SJSA1 (cell line): ENCODE data around the gene DDX17. TPM values are rescaled to one million over a fixed set of nuclear protein-coding genes. Genes with fewer than 3 reads are reported as not detected.

ENCODE experiments used
- DNase-seq, 2 experiments: peaks; one replicate each; pipeline ENCODE4 v3.0.0-alpha.2; 2015 to 2020; ENCODE audit warnings: low spot score in 2 of 2, low read depth in 1 of 2
- H3K27ac ChIP-seq: fragments of 250-450 bp; sonication (Bioruptor Pico); 2 replicates; pipeline ENCODE4 v1.5.1; 2020; ENCODE audit warnings: mild to moderate bottlenecking, moderate library complexity
- H3K27me3 ChIP-seq: fragments of 250-450 bp; sonication (Bioruptor Pico); replicated peaks from 2 replicates; pipeline ENCODE4 v1.5.1; 2020; ENCODE audit warnings: mild to moderate bottlenecking, moderate library complexity
- H3K36me3 ChIP-seq: fragments of 250-450 bp; sonication (Bioruptor Pico); 2 replicates; pipeline ENCODE4 v1.5.1; 2020; ENCODE audit warnings: mild to moderate bottlenecking
- H3K4me1 ChIP-seq: fragments of 250-450 bp; sonication (Bioruptor Pico); replicated peaks from 2 replicates; pipeline ENCODE4 v1.6.1; 2021; ENCODE audit warnings: mild to moderate bottlenecking
- H3K4me3 ChIP-seq: fragments of 250-450 bp; sonication (Bioruptor Pico); 2 replicates; pipeline ENCODE4 v1.5.1; 2020; ENCODE audit warnings: mild to moderate bottlenecking
- H3K9me3 ChIP-seq: fragments of 250-450 bp; sonication (Bioruptor Pico); replicated peaks from 2 replicates; pipeline ENCODE4 v1.5.1; 2020; ENCODE audit warnings: mild to moderate bottlenecking
- total RNA-seq: library from RNA; depleted of rRNA; stranded (reverse); fragments of >200 nt; shearing (Covaris generic); gene quantifications from 2 replicates; pipeline ENCODE4 v1.2.3, GENCODE V29; 2014; rRNA removed

The DDX17 gene
- total RNA-seq: 277 and 362 TPM in 2 replicates

- H3K27ac ChIP-seq: peak within 1 kb of the TSS; percentile 99
- H3K4me1 ChIP-seq: peaks cover 20% of the 10 kb centered on the region
- no peaks in the 10 kb centered on the region for H3K9me3 ChIP-seq
- peaks cover 48% of the 10 kb centered on the region for H3K36me3 ChIP-seq
- H3K27me3 ChIP-seq: no peaks in the 10 kb centered on the region
- peak within 1 kb of the TSS; percentile 92 for H3K4me3 ChIP-seq
- DNase-seq: peak; percentile 93 to 99
Measured at GRCh38 chr22:38506118-38506962, at the start of gene DDX17. Gene DDX17 (minus strand): TSS chr22:38506311.

- 0 out of 2 replicates have a peak, but pooled peaks cover 3% of the 10 kb centered on the region for H3K27me3 ChIP-seq
- no peak overlapping the region for H3K4me3 ChIP-seq
- H3K4me1 ChIP-seq: no peaks in the 10 kb centered on the region
- H3K36me3 ChIP-seq: no peaks in the 10 kb centered on the region
- H3K27ac ChIP-seq: no peak overlapping the region
- DNase-seq: no peak
- no peaks in the 10 kb centered on the region for H3K9me3 ChIP-seq
Measured at GRCh38 chr22:38554281-38554680, 48.2 kb upstream of the DDX17 start.

- Histone ChIP-seq H3K27ac (no peak overlapping the region), H3K27me3 (no peaks in the 10 kb centered on the region), H3K9me3 (no peaks in the 10 kb centered on the region), H3K4me3 (no peak overlapping the region), H3K4me1 (no peaks in the 10 kb centered on the region), H3K36me3 (no peaks in the 10 kb centered on the region)
- no peak for DNase-seq
Measured at GRCh38 chr22:38549101-38549894, 43.2 kb upstream of the DDX17 start.

- Histone ChIP-seq H3K36me3 (no peaks in the 10 kb centered on the region), H3K27me3 (no peaks in the 10 kb centered on the region), H3K4me3 (no peak overlapping the region), H3K4me1 (no peaks in the 10 kb centered on the region), H3K27ac (no peak overlapping the region), H3K9me3 (0 out of 2 replicates have a peak, but pooled peaks cover 9% of the 10 kb centered on the region)
- no peak for DNase-seq
Measured at GRCh38 chr22:38540701-38541100, 34.6 kb upstream of the DDX17 start.

GRCh38 chr22:38531251-38531938 lies 25.3 kb upstream of the DDX17 start:
- no peaks in the 10 kb centered on the region for H3K9me3 ChIP-seq
- no peak for DNase-seq
- H3K36me3 ChIP-seq: no peaks in the 10 kb centered on the region
- H3K4me1 ChIP-seq: peaks cover 5% of the 10 kb centered on the region
- H3K27me3 ChIP-seq: peaks cover 10% of the 10 kb centered on the region; the same call in 1 of the 2 replicates
- H3K27ac ChIP-seq: no peak overlapping the region
- no peak overlapping the region for H3K4me3 ChIP-seq

- Histone ChIP-seq H3K9me3 (no peaks in the 10 kb centered on the region), H3K4me1 (no peaks in the 10 kb centered on the region), H3K4me3 (no peak overlapping the region), H3K27ac (no peak overlapping the region), H3K36me3 (no peaks in the 10 kb centered on the region), H3K27me3 (peaks cover 35% of the 10 kb centered on the region)
- DNase-seq: no peak
Measured at GRCh38 chr22:38524429-38524828, 18.3 kb upstream of the DDX17 start.

GRCh38 chr22:38523479-38523878 lies 17.4 kb upstream of the DDX17 start:
- no peaks in the 10 kb centered on the region for H3K9me3 ChIP-seq
- no peak overlapping the region for H3K4me3 ChIP-seq
- no peak overlapping the region for H3K27ac ChIP-seq
- H3K4me1 ChIP-seq: no peaks in the 10 kb centered on the region
- no peaks in the 10 kb centered on the region for H3K36me3 ChIP-seq
- DNase-seq: no peak
- H3K27me3 ChIP-seq: peaks cover 38% of the 10 kb centered on the region

- Histone ChIP-seq H3K36me3 (no peaks in the 10 kb centered on the region), H3K27ac (no peak overlapping the region)
- no peak for DNase-seq
Measured at GRCh38 chr22:38523029-38523428, 16.9 kb upstream of the DDX17 start.

GRCh38 chr22:38519453-38520250 lies 13.5 kb upstream of the DDX17 start:
- H3K9me3 ChIP-seq: no peaks in the 10 kb centered on the region
- H3K27me3 ChIP-seq: peaks cover 24% of the 10 kb centered on the region
- no peaks in the 10 kb centered on the region for H3K4me1 ChIP-seq
- no peak for DNase-seq
- no peak overlapping the region for H3K4me3 ChIP-seq
- H3K27ac ChIP-seq: no peak overlapping the region
- no peaks in the 10 kb centered on the region for H3K36me3 ChIP-seq

More at GRCh38 chr22:38523029-38523428, 16.9 kb upstream of the DDX17 start:
- Histone ChIP-seq H3K9me3 (no peaks in the 10 kb centered on the region), H3K4me3 (no peak overlapping the region), H3K4me1 (no peaks in the 10 kb centered on the region), H3K27me3 (peaks cover 35% of the 10 kb centered on the region)

- peaks cover 15% of the 10 kb centered on the region for H3K27me3 ChIP-seq
- no peak overlapping the region for H3K4me3 ChIP-seq
Measured at GRCh38 chr22:38518620-38519019, 12.5 kb upstream of the DDX17 start.

GRCh38 chr22:38513063-38513462 lies 7.0 kb upstream of the DDX17 start:
- H3K4me1 ChIP-seq: no peaks in the 10 kb centered on the region

More at GRCh38 chr22:38518620-38519019, 12.5 kb upstream of the DDX17 start:
- DNase-seq: no peak
- H3K27ac ChIP-seq: no peak overlapping the region
- H3K4me1 ChIP-seq: no peaks in the 10 kb centered on the region
- no peaks in the 10 kb centered on the region for H3K9me3 ChIP-seq
- H3K36me3 ChIP-seq: no peaks in the 10 kb centered on the region

GRCh38 chr22:38510416-38510970 lies 4.4 kb upstream of the DDX17 start:
- no peak overlapping the region for H3K4me3 ChIP-seq
- no peaks in the 10 kb centered on the region for H3K9me3 ChIP-seq
- no peaks in the 10 kb centered on the region for H3K27me3 ChIP-seq
- peaks cover 7% of the 10 kb centered on the region for H3K4me1 ChIP-seq
- DNase-seq: no peak
- H3K27ac ChIP-seq: no peak overlapping the region
- H3K36me3 ChIP-seq: peaks cover 6% of the 10 kb centered on the region

More at GRCh38 chr22:38513063-38513462, 7.0 kb upstream of the DDX17 start:
- H3K9me3 ChIP-seq: no peaks in the 10 kb centered on the region
- no peak overlapping the region for H3K4me3 ChIP-seq
- DNase-seq: no peak
- H3K27ac ChIP-seq: no peak overlapping the region
- H3K36me3 ChIP-seq: no peaks in the 10 kb centered on the region
- no peaks in the 10 kb centered on the region for H3K27me3 ChIP-seq
